A673 (cell line): ENCODE data around the gene OCEL1. TPM values are rescaled to one million over a fixed set of nuclear protein-coding genes. Genes with fewer than 3 reads are reported as not detected.

Experiments used
- BruUV-seq: library from RNA; stranded (reverse); fragments of 400-500 nt; replicated peaks from 2 replicates; lab custom pipeline; 2021; lab: Mats Ljungman, UMichigan
- CTCF ChIA-PET: fragments of 300-600 bp; sonication (Branson Sonifier 250); formaldehyde crosslinking; loops from one replicate; lab custom pipeline; 2022; ENCODE audit warnings: antibody characterized with exemption; lab: Charles Lee
- POLR2A ChIA-PET: fragments of 300-600 bp; sonication (Branson Sonifier 250); formaldehyde crosslinking; loops from one replicate; lab custom pipeline; 2022; ENCODE audit warnings: antibody characterized with exemption; ENCODE audit not compliant: low non-redundant PET; lab: Charles Lee
- DNase-seq: peaks from one replicate; pipeline ENCODE4 v3.0.0-alpha.2; 2015; ENCODE audit warnings: low spot score
- H3K27ac ChIP-seq: fragments of 200-600 bp; sonication (generic); 2 replicates; pipeline ENCODE4 v1.5.1; 2016; ENCODE audit warnings: mixed run types, low read depth, mild to moderate bottlenecking, mixed read lengths, antibody characterized with exemption, low read length; ENCODE audit not compliant: poor library complexity, severe bottlenecking
- H3K27me3 ChIP-seq: fragments of 200-600 bp; sonication (generic); replicated peaks from 2 replicates; pipeline ENCODE4 v1.6.1; 2017; ENCODE audit warnings: mixed run types, low read depth, mild to moderate bottlenecking, mixed read lengths, antibody characterized with exemption, low read length; ENCODE audit not compliant: insufficient read depth, poor library complexity
- H3K36me3 ChIP-seq: fragments of 200-600 bp; sonication (generic); 2 replicates; pipeline ENCODE4 v1.6.1; 2016; ENCODE audit warnings: mixed run types, mild to moderate bottlenecking, mixed read lengths, antibody characterized with exemption, low read length; ENCODE audit not compliant: insufficient read depth, poor library complexity, severe bottlenecking
- H3K4me1 ChIP-seq: fragments of 200-600 bp; sonication (generic); 2 replicates; pipeline ENCODE4 v1.6.1; 2017; ENCODE audit warnings: mixed run types, mild to moderate bottlenecking, mixed read lengths, antibody characterized with exemption, low read length; ENCODE audit not compliant: insufficient read depth, poor library complexity, severe bottlenecking
- H3K4me3 ChIP-seq: fragments of 200-600 bp; sonication (generic); 2 replicates; pipeline ENCODE4 v1.5.1; 2016; ENCODE audit warnings: low read depth, mixed run types, mild to moderate bottlenecking, mixed read lengths, low read length; ENCODE audit not compliant: poor library complexity, severe bottlenecking
- H3K9me3 ChIP-seq: fragments of 200-600 bp; sonication (generic); 2 replicates; pipeline ENCODE4 v1.6.1; 2016; ENCODE audit warnings: mixed run types, low read depth, mild to moderate bottlenecking, mixed read lengths, antibody characterized with exemption, low read length; ENCODE audit not compliant: poor library complexity, severe bottlenecking
- EZH2 ChIP-seq: fragments of 200-600 bp; sonication (generic); IDR thresholded peaks from 2 replicates; pipeline ENCODE4 v1.6.1; 2017; ENCODE audit warnings: borderline replicate concordance, low read depth, mild to moderate bottlenecking, mixed read lengths, antibody characterized with exemption, low read length; ENCODE audit not compliant: poor library complexity, severe bottlenecking
- intact Hi-C: fragments of 100-400 bp; cut with micrococcal nuclease; formaldehyde crosslinking; loops from one replicate; pipeline ENCODE4 v1.10.0; 2022; ENCODE audit not compliant: unreplicated experiment
- total RNA-seq: library from RNA; stranded (reverse); gene quantifications from 2 replicates; pipeline ENCODE4 v1.2.3, GENCODE V29; 2021
- TF ChIP-seq, protein P1 (sequence below): fragments of 300-800, 200-600 bp; sonication (generic); conservative IDR thresholded peaks from 2 replicates; pipeline ENCODE4 v1.5.1; 2017; ENCODE audit warnings: low read depth, mild to moderate bottlenecking, antibody characterized with exemption, low read length, moderate library complexity, mixed read lengths

OCEL1 gene
- total RNA-seq, 1 experiment from 2014 or later = 8.2 TPM

DNA sequence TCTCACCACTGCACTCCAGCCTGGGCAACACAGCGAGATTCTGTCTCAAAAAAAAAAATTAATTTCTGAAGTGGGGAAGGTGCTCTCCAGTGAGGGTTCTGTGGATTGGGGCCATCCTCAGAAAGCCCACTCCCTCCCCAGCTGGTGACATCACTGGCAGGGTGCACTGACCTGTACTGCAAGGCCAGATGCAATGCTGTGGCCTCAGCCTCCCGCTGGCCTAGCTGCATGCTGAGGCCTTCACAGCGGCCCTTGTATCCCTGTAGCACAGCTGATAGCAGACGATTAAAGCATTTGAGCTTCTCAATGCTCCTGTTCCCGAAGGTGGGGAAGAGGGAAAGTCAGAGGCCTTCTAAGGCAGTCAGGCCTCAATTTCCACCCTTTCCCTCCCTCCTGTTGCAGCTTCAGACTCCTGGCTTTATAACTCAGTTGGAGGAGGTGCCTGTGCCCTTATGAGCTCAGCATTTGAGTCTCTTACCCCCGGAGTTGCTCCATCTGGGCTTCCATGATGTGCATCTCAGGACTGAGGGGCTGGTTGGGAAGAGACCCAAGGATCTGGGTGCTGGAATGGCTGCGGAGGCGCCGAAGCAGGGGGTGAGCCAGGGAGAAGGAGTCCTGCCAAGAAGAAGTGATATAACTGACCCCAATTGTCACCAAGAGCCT, 33.2 kb downstream of the OCEL1 start:
- ChIA-PET POLR2A (no interaction called here), CTCF (interaction anchor here (0.7 to 1.0 kb wide), 2 partner anchors 132 to 763 kb away, joined by 4 to 10 read pairs; no protein-coding TSS in a partner anchor)
- Histone ChIP-seq H3K27me3 (no peaks in the 10 kb centered on the region), H3K4me1 (no peaks in the 10 kb centered on the region), H3K27ac (no peak overlapping the region), H3K4me3 (no peak overlapping the region), H3K9me3 (no peaks in the 10 kb centered on the region), H3K36me3 (no peaks in the 10 kb centered on the region)
- DNase-seq = no peak
- TF ChIP-seq EZH2 = no peak
- TF ChIP-seq, protein P1, sequence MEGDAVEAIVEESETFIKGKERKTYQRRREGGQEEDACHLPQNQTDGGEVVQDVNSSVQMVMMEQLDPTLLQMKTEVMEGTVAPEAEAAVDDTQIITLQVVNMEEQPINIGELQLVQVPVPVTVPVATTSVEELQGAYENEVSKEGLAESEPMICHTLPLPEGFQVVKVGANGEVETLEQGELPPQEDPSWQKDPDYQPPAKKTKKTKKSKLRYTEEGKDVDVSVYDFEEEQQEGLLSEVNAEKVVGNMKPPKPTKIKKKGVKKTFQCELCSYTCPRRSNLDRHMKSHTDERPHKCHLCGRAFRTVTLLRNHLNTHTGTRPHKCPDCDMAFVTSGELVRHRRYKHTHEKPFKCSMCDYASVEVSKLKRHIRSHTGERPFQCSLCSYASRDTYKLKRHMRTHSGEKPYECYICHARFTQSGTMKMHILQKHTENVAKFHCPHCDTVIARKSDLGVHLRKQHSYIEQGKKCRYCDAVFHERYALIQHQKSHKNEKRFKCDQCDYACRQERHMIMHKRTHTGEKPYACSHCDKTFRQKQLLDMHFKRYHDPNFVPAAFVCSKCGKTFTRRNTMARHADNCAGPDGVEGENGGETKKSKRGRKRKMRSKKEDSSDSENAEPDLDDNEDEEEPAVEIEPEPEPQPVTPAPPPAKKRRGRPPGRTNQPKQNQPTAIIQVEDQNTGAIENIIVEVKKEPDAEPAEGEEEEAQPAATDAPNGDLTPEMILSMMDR = no peak
- intact Hi-C loops = no loop called here
- no TSS peak for BruUV-seq

DNA sequence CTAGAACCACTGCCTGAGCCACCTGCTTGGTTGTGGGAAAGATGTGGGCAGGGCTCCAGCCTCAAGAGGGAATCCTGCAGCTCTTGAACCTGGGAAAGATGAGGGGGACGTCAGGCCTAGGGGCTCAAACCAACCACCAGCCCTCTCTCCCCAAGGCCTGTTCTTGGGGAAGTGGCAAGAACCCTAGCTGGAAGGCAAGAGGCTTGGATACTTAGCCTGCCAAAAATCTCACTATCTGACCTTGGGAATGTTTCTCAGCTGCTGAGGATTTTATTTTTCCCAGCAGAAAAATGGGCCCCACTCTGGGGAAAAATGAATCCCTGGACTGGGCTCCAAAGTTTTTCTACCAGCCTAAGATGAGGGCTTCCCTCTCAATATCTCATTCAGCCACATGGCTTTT, 33.9 kb downstream of the OCEL1 start:
- no peaks in the 10 kb centered on the region for H3K27me3 ChIP-seq
- no peak for TF ChIP-seq EZH2
- TF ChIP-seq, protein P1 = no peak
- H3K36me3 ChIP-seq = no peaks in the 10 kb centered on the region
- no peak overlapping the region for H3K4me3 ChIP-seq
- no TSS peak for BruUV-seq
- H3K4me1 ChIP-seq = no peaks in the 10 kb centered on the region
- intact Hi-C loops = no loop called here
- CTCF ChIA-PET = interaction anchor here (0.5 to 1.0 kb wide), 2 partner anchors 131 to 143 kb away, joined by 4 to 5 read pairs; no protein-coding TSS in a partner anchor
- no peak overlapping the region for H3K27ac ChIP-seq
- POLR2A ChIA-PET = no interaction called here
- DNase-seq = no peak
- no peaks in the 10 kb centered on the region for H3K9me3 ChIP-seq

DNA sequence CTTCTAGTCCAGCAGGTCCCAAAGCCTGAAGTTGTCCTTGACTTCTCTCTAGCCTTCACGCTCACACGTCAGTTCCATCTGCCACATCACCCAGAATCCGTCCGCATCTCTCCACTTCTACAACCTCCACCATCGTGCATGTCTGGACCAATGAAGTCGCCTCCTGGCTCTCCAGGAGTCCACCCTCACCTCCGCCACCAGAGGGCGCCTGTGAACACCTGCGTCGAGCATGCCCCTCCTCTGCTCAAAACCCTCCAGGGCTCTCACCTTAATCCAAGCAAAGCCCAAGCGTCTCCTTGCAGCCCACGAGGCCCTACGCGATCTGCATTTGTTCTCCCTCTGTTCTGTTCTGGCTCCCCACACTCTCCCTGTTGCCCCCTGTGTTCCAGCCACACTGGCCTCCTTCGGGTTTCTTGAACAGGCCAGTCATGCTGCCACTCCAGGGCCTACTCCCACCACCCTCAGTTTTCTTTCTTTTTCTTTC, 34.9 kb downstream of the OCEL1 start:
- Histone ChIP-seq H3K9me3 (no peaks in the 10 kb centered on the region), H3K27me3 (no peaks in the 10 kb centered on the region), H3K4me3 (no peak overlapping the region), H3K4me1 (no peaks in the 10 kb centered on the region), H3K36me3 (no peaks in the 10 kb centered on the region), H3K27ac (no peak overlapping the region)
- TF ChIP-seq EZH2 = no peak
- TF ChIP-seq, protein P1 = peak; percentile 98
- intact Hi-C loops = no loop called here
- peak; percentile 88 for DNase-seq
- ChIA-PET CTCF (interaction anchor here (0.5 kb wide), 1 partner anchor 143 kb away, joined by 5 read pairs; no protein-coding TSS in a partner anchor), POLR2A (no interaction called here)
- BruUV-seq = no TSS peak
